Fibroblast of villous mesenchyme (primary cell): ENCODE data around the gene WNK3. TPM values are rescaled to one million over a fixed set of nuclear protein-coding genes. Genes with fewer than 3 reads are reported as not detected.

Experiments
- DNase-seq: peaks from one replicate; pipeline ENCODE4 v3.0.0-alpha.2; 2010; ENCODE audit warnings: low read depth
- H3K4me3 ChIP-seq: 2 replicates; pipeline ENCODE4 v1.5.1; 2011; ENCODE audit warnings: low read depth, mild to moderate bottlenecking, low read length
- total RNA-seq: library from RNA; depleted of rRNA; stranded (reverse); fragments of >200 nt; gene quantifications from 2 replicates; pipeline ENCODE4 v1.2.3, GENCODE V29; 2012
- TF ChIP-seq, protein P1 (sequence below): IDR thresholded peaks from 2 replicates; pipeline ENCODE4 v1.5.1; 2012; ENCODE audit warnings: low read depth, mild to moderate bottlenecking, low read length; ENCODE audit not compliant: insufficient read depth

The WNK3 gene
- total RNA-seq, 1 donor, result 1.7 TPM

DNA sequence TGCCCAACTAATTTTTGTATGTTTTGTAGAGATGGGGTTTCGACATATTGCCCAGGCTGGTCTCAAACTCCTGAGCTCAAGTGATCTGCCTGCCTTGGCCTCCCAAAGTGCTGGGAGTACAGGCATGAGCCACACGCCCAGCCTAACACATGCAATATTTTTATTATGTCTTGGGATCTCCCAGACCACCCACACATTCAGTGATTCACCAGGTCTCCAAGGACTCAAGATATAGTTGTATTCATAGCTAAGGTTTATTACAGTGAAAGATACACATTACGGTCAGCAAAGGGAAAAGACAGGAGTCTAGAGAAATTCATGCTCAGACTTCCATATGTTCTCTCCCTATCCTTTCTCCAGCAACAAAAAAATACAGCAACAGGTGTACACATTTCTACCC lies 149.3 kb downstream of the WNK3 start:
- peak; percentile 3 for DNase-seq
- H3K4me3 ChIP-seq, result no peak overlapping the region

DNA sequence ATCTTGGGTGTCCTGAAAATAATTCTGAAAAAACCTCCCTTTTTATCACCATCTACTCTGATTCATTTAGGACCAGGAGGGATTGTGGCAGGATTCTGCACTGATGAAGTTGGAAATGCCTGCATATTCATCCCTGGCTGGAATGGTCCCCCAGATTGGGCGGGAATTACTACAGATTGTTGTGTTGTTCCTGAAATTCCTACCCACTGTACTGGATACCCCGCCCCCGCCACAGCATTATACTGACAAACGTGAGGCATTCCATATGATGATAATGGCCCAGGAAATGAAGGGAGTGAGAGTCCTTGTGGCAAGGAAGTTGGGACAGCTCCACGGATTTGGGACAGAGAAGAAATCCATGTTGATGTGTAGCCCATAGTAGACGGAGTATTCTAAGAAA lies 159.6 kb downstream of the WNK3 start:
- H3K4me3 ChIP-seq, result no peak overlapping the region
- TF ChIP-seq, protein P1, sequence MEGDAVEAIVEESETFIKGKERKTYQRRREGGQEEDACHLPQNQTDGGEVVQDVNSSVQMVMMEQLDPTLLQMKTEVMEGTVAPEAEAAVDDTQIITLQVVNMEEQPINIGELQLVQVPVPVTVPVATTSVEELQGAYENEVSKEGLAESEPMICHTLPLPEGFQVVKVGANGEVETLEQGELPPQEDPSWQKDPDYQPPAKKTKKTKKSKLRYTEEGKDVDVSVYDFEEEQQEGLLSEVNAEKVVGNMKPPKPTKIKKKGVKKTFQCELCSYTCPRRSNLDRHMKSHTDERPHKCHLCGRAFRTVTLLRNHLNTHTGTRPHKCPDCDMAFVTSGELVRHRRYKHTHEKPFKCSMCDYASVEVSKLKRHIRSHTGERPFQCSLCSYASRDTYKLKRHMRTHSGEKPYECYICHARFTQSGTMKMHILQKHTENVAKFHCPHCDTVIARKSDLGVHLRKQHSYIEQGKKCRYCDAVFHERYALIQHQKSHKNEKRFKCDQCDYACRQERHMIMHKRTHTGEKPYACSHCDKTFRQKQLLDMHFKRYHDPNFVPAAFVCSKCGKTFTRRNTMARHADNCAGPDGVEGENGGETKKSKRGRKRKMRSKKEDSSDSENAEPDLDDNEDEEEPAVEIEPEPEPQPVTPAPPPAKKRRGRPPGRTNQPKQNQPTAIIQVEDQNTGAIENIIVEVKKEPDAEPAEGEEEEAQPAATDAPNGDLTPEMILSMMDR, result no peak
- DNase-seq, result no peak

More for the DNA sequence above, 149.3 kb downstream of the WNK3 start:
- TF ChIP-seq, protein P1, result no peak

DNA sequence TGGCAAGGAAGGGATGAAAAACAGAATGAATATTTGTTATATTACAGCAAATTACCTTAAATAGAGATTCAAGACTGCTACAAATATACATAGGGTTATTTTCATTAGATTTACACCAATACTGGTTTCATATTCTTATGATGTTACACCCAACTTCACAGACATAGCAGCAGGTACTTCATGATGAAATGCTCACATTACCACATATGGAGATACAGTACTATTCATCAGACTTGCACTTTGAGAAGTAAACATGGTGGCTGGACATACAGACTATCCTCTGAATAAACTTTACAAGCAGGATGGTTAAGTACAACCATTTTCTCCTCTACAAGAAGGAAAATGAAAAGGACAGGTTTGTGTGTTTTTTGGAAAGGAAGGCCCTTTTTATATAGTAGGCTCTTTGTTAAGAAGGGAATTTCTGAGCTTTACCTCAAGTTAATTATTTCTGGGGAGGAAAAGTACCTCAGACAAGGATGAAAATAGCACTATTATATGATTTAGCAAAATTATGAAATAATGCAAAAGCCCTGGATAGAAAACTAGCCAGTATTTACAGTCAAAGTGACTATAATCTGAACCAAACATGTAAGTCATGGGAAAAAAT lies 162.8 kb downstream of the WNK3 start:
- TF ChIP-seq, protein P1, result no peak
- DNase-seq, result no peak
- no peak overlapping the region for H3K4me3 ChIP-seq

DNA sequence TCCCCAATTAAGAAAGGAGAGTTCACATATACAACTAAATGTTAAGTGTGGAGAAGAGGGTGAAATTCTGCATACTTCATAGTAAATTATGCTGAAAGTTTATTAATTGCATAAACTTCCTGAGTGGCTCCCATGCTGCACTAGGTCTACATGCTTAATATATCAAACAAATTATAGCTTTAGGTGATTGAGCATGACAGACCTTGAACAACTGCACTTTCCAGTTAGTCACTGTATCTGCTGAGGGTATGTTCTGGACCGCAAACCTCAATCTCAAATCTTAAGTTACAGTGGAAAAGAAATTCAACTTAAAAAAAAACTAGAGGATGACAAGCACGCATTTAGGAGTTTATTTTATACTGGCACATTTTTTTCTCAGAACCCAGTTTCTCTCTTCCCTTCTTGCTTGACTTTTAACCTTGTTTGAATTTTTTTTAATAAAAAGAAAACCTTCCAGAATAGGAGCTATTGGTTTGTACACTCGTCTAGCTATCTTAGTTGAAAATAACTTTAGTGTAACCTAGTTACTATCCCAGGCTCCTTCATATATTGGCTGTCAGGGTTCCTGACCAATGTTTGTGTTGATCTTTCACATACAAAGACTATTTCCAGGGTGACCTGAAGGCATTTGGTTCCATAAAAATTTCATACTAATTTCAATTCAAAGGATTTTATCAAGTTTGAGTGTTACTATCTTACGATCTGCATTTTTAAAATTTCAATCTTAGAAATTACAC lies 164.6 kb downstream of the WNK3 start:
- TF ChIP-seq, protein P1, result no peak
- H3K4me3 ChIP-seq, result no peak overlapping the region
- no peak for DNase-seq

DNA sequence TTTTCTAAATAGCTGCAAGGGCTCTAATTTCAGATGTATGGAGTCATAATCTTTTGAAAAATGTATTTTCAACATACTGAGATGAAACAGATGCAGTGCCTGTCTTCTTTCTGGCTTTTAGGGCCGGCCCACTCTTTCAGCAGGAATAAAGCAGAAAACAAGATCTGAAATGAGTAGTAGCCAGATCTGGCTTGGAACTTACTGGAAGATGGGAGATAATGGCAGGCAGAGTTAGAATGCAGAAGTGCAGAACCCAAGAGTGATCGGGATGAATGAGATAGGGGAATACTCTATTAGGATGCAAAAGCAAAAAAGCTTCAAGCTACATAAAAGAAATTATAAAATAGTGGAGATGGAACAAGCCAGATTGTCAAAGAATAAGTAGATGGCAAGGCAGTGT lies 173.4 kb downstream of the WNK3 start:
- H3K4me3 ChIP-seq, result no peak overlapping the region

DNA sequence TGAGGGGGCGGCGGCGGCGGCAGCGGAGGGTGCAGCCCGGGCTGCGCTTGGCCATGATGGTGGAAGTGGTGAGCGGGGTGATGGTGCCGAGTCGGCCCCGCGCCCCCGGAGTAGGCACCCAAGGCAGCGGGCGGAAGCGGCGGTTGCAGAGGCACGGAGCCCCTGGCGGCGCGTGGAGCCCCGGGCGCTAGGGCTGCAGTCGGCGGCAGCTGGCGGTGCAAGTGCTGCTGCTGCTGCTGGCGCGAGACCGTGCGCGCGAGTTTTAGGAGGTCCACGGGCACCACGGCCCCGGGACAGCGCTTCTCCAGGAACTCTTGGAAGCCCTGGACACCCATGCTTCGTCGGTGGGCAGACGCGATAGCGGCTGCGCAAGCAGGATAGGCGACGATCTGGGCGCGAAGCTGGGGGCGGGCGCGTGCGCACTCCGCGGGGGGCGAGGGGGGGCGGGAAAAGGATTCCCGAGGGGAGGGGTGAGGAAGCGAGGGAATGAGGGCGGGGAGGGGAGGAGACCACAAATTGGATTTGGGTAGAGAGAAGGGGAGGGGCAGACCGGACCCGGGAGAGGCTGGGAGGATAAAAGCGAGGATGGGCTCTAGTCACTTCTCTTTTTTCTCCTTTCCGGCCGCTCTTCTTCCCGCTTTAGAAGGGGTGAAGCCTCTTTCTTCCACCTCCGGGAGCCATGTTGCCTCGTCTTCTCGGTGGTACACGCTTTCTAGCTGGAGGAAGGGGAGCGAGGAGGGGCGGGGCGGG lies 174.8 kb downstream of the WNK3 start, which contains the start of gene FAM120C:
FAM120C (minus strand) TSS at position 391 of the 750 bp plus-strand sequence; CDS start at position 335, 56 bp downstream.
- TF ChIP-seq, protein P1, result no peak
- peak within 1 kb of the TSS; percentile 68 for H3K4me3 ChIP-seq
- DNase-seq, result peak; percentile 78

More for the DNA sequence above, 173.4 kb downstream of the WNK3 start:
- TF ChIP-seq, protein P1, result no peak
- DNase-seq, result no peak
